Measurements from ENCODE around the gene VAT1L. TPM values are rescaled to one million over a fixed set of nuclear protein-coding genes. Genes with fewer than 3 reads are reported as not detected.

VAT1L gene
- total RNA-seq, 1 experiment from 2014 or later, result 0.10 TPM

DNA sequence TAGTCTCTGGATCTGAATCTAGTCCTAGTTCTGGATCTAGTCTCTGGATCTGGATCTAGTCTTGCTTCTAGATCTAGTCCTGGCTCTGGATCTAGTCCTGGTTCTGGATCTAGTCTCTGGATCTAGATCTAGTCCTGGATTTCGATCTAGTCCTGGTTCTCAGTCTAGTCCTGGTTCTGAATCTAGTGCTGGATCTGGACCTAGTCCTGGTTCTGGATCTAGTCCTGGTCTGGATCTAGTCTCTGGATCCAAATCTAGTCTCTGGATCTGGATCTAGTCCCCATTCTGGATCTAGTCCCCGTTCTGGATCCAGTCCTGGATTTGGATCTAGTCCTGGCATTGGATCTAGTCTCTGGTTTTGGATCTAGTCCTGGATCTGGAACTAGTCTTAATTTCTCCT lies 29.9 kb upstream of the VAT1L start:
- Histone ChIP-seq H3K4me2 (ENCODE audit: low read length) (no peak overlapping the region), H3K9me3 (ENCODE audit: control insufficient read depth in 1 of 2, insufficient read depth in 1 of 2, low read depth in 1 of 2, low read length in 2 of 2) (no peaks in the 10 kb centered on the region), H3K79me2 (ENCODE audit: insufficient read depth, low read length) (no peaks in the 10 kb centered on the region), H2AFZ (ENCODE audit: low read depth, low read length, poor library complexity, severe bottlenecking) (no peak overlapping the region), H4K20me1 (ENCODE audit: insufficient read depth) (no peaks in the 10 kb centered on the region), H3K9ac (ENCODE audit: low read length) (no peak overlapping the region), H3K4me1 (ENCODE audit: control insufficient read depth in 1 of 2, insufficient read depth in 2 of 2, low read length in 2 of 2) (no peaks in the 10 kb centered on the region), H3K9me2 (ENCODE audit: insufficient read depth) (no peaks in the 10 kb centered on the region), H3K36me3 (ENCODE audit: control insufficient read depth in 1 of 2, insufficient read depth in 2 of 2, low read length in 2 of 2) (no peaks in the 10 kb centered on the region), H3K4me3 (replicated peaks in 1 of 2; ENCODE audit: low read depth in 1 of 2, low read length in 2 of 2) (no peak overlapping the region), H3K27me3 (ENCODE audit: insufficient read depth, low read length) (peaks cover 7% of the 10 kb centered on the region; the same call in 1 of the 2 replicates), H3K27ac (ENCODE audit: low read depth, low read length) (no peak overlapping the region)
- POLR2A ChIA-PET, result no interaction called here
- TF ChIP-seq YY1 (IDR thresholded peaks at IDR 0.05; ENCODE audit: extremely low read depth, insufficient replicate concordance, low read depth, low read length) (no peak), ELF1 (IDR thresholded peaks at IDR 0.05; ENCODE audit: borderline replicate concordance, low read depth) (no peak), CEBPB (IDR thresholded peaks at IDR 0.05; ENCODE audit: low read depth) (no peak), JUND (IDR thresholded peaks at IDR 0.05) (no peak), EZH2phosphoT487 (IDR thresholded peaks at IDR 0.05; ENCODE audit: borderline replicate concordance) (no peak), EGR1 (IDR thresholded peaks at IDR 0.05; ENCODE audit: low read depth) (no peak), RAD21 (IDR thresholded peaks at IDR 0.05; ENCODE audit: low read depth) (no peak), ZNF274 (IDR thresholded peaks at IDR 0.05; ENCODE audit: low read depth, low read length) (no peak), EZH2 (IDR thresholded peaks at IDR 0.05) (no peak), SIN3A (IDR thresholded peaks at IDR 0.05; ENCODE audit: low read depth) (no peak), ZFX (IDR thresholded peaks at IDR 0.05) (no peak), FOSL1 (IDR thresholded peaks at IDR 0.05; ENCODE audit: low read depth) (no peak), POLR2AphosphoS5 (IDR thresholded peaks at IDR 0.05; ENCODE audit: low read depth, low read length) (no peak)
- TF ChIP-seq, protein P1, sequence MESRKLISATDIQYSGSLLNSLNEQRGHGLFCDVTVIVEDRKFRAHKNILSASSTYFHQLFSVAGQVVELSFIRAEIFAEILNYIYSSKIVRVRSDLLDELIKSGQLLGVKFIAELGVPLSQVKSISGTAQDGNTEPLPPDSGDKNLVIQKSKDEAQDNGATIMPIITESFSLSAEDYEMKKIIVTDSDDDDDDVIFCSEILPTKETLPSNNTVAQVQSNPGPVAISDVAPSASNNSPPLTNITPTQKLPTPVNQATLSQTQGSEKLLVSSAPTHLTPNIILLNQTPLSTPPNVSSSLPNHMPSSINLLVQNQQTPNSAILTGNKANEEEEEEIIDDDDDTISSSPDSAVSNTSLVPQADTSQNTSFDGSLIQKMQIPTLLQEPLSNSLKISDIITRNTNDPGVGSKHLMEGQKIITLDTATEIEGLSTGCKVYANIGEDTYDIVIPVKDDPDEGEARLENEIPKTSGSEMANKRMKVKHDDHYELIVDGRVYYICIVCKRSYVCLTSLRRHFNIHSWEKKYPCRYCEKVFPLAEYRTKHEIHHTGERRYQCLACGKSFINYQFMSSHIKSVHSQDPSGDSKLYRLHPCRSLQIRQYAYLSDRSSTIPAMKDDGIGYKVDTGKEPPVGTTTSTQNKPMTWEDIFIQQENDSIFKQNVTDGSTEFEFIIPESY (IDR thresholded peaks at IDR 0.05; ENCODE audit: extremely low read depth, insufficient replicate concordance, low read length), result no peak
- TF ChIP-seq, protein P2, sequence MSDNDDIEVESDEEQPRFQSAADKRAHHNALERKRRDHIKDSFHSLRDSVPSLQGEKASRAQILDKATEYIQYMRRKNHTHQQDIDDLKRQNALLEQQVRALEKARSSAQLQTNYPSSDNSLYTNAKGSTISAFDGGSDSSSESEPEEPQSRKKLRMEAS (IDR thresholded peaks at IDR 0.05), result no peak
- TF ChIP-seq, protein P3, sequence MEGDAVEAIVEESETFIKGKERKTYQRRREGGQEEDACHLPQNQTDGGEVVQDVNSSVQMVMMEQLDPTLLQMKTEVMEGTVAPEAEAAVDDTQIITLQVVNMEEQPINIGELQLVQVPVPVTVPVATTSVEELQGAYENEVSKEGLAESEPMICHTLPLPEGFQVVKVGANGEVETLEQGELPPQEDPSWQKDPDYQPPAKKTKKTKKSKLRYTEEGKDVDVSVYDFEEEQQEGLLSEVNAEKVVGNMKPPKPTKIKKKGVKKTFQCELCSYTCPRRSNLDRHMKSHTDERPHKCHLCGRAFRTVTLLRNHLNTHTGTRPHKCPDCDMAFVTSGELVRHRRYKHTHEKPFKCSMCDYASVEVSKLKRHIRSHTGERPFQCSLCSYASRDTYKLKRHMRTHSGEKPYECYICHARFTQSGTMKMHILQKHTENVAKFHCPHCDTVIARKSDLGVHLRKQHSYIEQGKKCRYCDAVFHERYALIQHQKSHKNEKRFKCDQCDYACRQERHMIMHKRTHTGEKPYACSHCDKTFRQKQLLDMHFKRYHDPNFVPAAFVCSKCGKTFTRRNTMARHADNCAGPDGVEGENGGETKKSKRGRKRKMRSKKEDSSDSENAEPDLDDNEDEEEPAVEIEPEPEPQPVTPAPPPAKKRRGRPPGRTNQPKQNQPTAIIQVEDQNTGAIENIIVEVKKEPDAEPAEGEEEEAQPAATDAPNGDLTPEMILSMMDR (IDR thresholded peaks at IDR 0.05 in 2 of 3, conservative IDR thresholded peaks at IDR 0.05 in 1 of 3; ENCODE audit: borderline replicate concordance in 1 of 3, insufficient read depth in 1 of 3, low read depth in 2 of 3, low read length in 2 of 3), result no peak
- TF ChIP-seq, protein P4, sequence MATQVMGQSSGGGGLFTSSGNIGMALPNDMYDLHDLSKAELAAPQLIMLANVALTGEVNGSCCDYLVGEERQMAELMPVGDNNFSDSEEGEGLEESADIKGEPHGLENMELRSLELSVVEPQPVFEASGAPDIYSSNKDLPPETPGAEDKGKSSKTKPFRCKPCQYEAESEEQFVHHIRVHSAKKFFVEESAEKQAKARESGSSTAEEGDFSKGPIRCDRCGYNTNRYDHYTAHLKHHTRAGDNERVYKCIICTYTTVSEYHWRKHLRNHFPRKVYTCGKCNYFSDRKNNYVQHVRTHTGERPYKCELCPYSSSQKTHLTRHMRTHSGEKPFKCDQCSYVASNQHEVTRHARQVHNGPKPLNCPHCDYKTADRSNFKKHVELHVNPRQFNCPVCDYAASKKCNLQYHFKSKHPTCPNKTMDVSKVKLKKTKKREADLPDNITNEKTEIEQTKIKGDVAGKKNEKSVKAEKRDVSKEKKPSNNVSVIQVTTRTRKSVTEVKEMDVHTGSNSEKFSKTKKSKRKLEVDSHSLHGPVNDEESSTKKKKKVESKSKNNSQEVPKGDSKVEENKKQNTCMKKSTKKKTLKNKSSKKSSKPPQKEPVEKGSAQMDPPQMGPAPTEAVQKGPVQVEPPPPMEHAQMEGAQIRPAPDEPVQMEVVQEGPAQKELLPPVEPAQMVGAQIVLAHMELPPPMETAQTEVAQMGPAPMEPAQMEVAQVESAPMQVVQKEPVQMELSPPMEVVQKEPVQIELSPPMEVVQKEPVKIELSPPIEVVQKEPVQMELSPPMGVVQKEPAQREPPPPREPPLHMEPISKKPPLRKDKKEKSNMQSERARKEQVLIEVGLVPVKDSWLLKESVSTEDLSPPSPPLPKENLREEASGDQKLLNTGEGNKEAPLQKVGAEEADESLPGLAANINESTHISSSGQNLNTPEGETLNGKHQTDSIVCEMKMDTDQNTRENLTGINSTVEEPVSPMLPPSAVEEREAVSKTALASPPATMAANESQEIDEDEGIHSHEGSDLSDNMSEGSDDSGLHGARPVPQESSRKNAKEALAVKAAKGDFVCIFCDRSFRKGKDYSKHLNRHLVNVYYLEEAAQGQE (IDR thresholded peaks at IDR 0.05; ENCODE audit: low read depth), result no peak
- RAD21 ChIA-PET (ENCODE audit: low non-redundant PET in 1 of 2, low total read pairs in 2 of 2, uncharacterized antibody in 2 of 2, unreplicated experiment in 2 of 2), result no interaction called here
- no peak for DNase-seq (ENCODE audit: low read depth, low spot score)
- intact Hi-C loops (cut with micrococcal nuclease), result no loop called here
- no peak for ATAC-seq
- CTCF ChIA-PET, result no interaction called here
- BruUV-seq (replicated peaks), result no TSS peak
